ENCODE data around the gene POLD1.

GRCh38 chr19:50425581-50425980 lies 41.4 kb downstream of the POLD1 start:
- TF ChIP-seq CTCF (IDR thresholded peaks at IDR 0.05): no peak
- no peak for TF ChIP-seq POLR2A (IDR thresholded peaks at IDR 0.05)

All from esophagus squamous epithelium (tissue), 4 donors.